Loucy (cell line): ENCODE measurements around the gene FHIT.

Source experiments
- H2AFZ ChIP-seq: fragments of 200-600 bp; sonication (generic); 2 replicates; pipeline ENCODE4 v1.6.0; 2016; ENCODE audit warnings: antibody characterized with exemption, mild to moderate bottlenecking, low read length, moderate library complexity
- H3F3A ChIP-seq: fragments of 200-600 bp; 2 replicates; pipeline ENCODE4 v1.6.0; 2016; ENCODE audit warnings: antibody characterized with exemption, low read depth, mild to moderate bottlenecking
- H3K27me3 ChIP-seq: fragments of 200-600 bp; sonication (generic); 2 replicates; pipeline ENCODE4 v1.6.1; 2014; ENCODE audit warnings: low read length, mild to moderate bottlenecking; ENCODE audit not compliant: insufficient read depth, poor library complexity, severe bottlenecking
- H3K36me3 ChIP-seq: fragments of 200-600 bp; sonication (generic); 2 replicates; pipeline ENCODE4 v1.6.1; 2016; ENCODE audit warnings: low read length; ENCODE audit not compliant: insufficient read depth
- H3K4me1 ChIP-seq: fragments of 200-600 bp; sonication (generic); 2 replicates; pipeline ENCODE4 v1.5.1; 2014; ENCODE audit warnings: low read length, mild to moderate bottlenecking; ENCODE audit not compliant: insufficient read depth, poor library complexity, severe bottlenecking
- H3K4me2 ChIP-seq: fragments of 200-600 bp; sonication (generic); 2 replicates; pipeline ENCODE4 v1.6.0; 2014; ENCODE audit warnings: antibody characterized with exemption, low read length, low read depth, mild to moderate bottlenecking; ENCODE audit not compliant: poor library complexity, severe bottlenecking
- H3K4me3 ChIP-seq: fragments of 200-600 bp; sonication (generic); 2 replicates; pipeline ENCODE4 v1.5.1; 2014; ENCODE audit warnings: low read length, mild to moderate bottlenecking, mixed read lengths; ENCODE audit not compliant: poor library complexity, severe bottlenecking
- H3K79me2 ChIP-seq: fragments of 200-600 bp; sonication (generic); 2 replicates; pipeline ENCODE4 v1.6.1; 2014; ENCODE audit warnings: low read length; ENCODE audit not compliant: insufficient read depth
- H3K9ac ChIP-seq: fragments of 200-600 bp; sonication (generic); 2 replicates; pipeline ENCODE4 v1.6.0; 2014; ENCODE audit warnings: mild to moderate bottlenecking, low read depth, low read length, moderate library complexity; ENCODE audit not compliant: poor library complexity, severe bottlenecking
- H3K9me2 ChIP-seq: fragments of 200-600 bp; sonication (generic); replicated peaks from 2 replicates; pipeline ENCODE4 v1.6.1; 2016; ENCODE audit warnings: low read depth, low read length, mixed read lengths
- H3K9me3 ChIP-seq: fragments of 200-600 bp; sonication (generic); 2 replicates; pipeline ENCODE4 v1.6.1; 2014; ENCODE audit warnings: mild to moderate bottlenecking, antibody characterized with exemption, low read length, low read depth; ENCODE audit not compliant: insufficient read depth
- H4K20me1 ChIP-seq: fragments of 200-600 bp; sonication (generic); 2 replicates; pipeline ENCODE4 v1.6.0; 2014; ENCODE audit warnings: antibody characterized with exemption, low read length, mild to moderate bottlenecking; ENCODE audit not compliant: insufficient read depth, poor library complexity, severe bottlenecking
- EZH2phosphoT487 ChIP-seq: fragments of 200-600 bp; IDR thresholded peaks from 2 replicates; pipeline ENCODE4 v1.6.1; 2018; ENCODE audit warnings: antibody characterized with exemption, mild to moderate bottlenecking, moderate library complexity, borderline replicate concordance
- TF ChIP-seq, protein P1 (sequence below): fragments of 200-600 bp; sonication (generic); conservative IDR thresholded peaks from 2 replicates; pipeline ENCODE4 v1.5.1; 2014; ENCODE audit warnings: mild to moderate bottlenecking, antibody characterized with exemption, low read length

FHIT gene

DNA sequence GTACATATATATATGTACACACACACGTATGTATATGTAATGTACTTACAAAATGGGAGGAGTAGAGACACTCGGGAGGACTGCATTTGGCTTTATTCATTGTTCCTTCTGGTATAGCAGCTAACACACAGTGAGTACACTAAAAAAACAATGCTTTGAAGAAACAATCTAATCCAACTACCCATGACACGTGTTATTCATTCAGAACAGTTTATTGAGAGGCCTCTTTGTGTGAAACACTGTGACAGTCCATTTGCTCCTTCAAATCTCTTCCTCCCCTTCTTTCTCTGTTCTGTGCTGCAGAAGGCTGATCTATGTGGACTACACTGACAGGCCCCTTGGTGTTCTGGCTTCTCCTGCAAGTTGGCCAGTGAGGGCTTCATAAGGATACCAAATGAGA lies 1125.6 kb downstream of the FHIT start:
- H3K4me1 ChIP-seq, result no peaks in the 10 kb centered on the region
- no peak overlapping the region for H3K4me2 ChIP-seq
- H3K27me3 ChIP-seq, result no peaks in the 10 kb centered on the region
- no peak overlapping the region for H3K9ac ChIP-seq
- H3K9me3 ChIP-seq, result no peaks in the 10 kb centered on the region
- TF ChIP-seq EZH2phosphoT487, result no peak
- TF ChIP-seq, protein P1, sequence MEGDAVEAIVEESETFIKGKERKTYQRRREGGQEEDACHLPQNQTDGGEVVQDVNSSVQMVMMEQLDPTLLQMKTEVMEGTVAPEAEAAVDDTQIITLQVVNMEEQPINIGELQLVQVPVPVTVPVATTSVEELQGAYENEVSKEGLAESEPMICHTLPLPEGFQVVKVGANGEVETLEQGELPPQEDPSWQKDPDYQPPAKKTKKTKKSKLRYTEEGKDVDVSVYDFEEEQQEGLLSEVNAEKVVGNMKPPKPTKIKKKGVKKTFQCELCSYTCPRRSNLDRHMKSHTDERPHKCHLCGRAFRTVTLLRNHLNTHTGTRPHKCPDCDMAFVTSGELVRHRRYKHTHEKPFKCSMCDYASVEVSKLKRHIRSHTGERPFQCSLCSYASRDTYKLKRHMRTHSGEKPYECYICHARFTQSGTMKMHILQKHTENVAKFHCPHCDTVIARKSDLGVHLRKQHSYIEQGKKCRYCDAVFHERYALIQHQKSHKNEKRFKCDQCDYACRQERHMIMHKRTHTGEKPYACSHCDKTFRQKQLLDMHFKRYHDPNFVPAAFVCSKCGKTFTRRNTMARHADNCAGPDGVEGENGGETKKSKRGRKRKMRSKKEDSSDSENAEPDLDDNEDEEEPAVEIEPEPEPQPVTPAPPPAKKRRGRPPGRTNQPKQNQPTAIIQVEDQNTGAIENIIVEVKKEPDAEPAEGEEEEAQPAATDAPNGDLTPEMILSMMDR, result no peak
- no peaks in the 10 kb centered on the region for H3K9me2 ChIP-seq
- no peaks in the 10 kb centered on the region for H4K20me1 ChIP-seq
- no peaks in the 10 kb centered on the region for H3K79me2 ChIP-seq
- H3F3A ChIP-seq, result no peaks in the 10 kb centered on the region
- no peak overlapping the region for H2AFZ ChIP-seq
- H3K36me3 ChIP-seq, result no peaks in the 10 kb centered on the region
- H3K4me3 ChIP-seq, result no peak overlapping the region

- no peaks in the 10 kb centered on the region for H3K4me1 ChIP-seq
- no peaks in the 10 kb centered on the region for H3F3A ChIP-seq
- H3K9me3 ChIP-seq, result no peaks in the 10 kb centered on the region
- no peaks in the 10 kb centered on the region for H3K9me2 ChIP-seq
- no peak overlapping the region for H3K9ac ChIP-seq
- TF ChIP-seq EZH2phosphoT487, result no peak
- TF ChIP-seq, protein P1, result no peak
- no peaks in the 10 kb centered on the region for H3K36me3 ChIP-seq
- no peaks in the 10 kb centered on the region for H3K79me2 ChIP-seq
- H4K20me1 ChIP-seq, result no peaks in the 10 kb centered on the region
- H2AFZ ChIP-seq, result no peak overlapping the region
- H3K4me2 ChIP-seq, result no peak overlapping the region
- no peak overlapping the region for H3K4me3 ChIP-seq
- no peaks in the 10 kb centered on the region for H3K27me3 ChIP-seq
Measured at GRCh38 chr3:60120245-60120644, 1131.0 kb downstream of the FHIT start.

GRCh38 chr3:60114191-60114590 lies 1137.1 kb downstream of the FHIT start:
- H3K4me2 ChIP-seq, result no peak overlapping the region
- no peaks in the 10 kb centered on the region for H3K9me3 ChIP-seq
- no peaks in the 10 kb centered on the region for H3K79me2 ChIP-seq
- no peaks in the 10 kb centered on the region for H4K20me1 ChIP-seq
- no peak overlapping the region for H3K4me3 ChIP-seq
- no peaks in the 10 kb centered on the region for H3K4me1 ChIP-seq
- no peaks in the 10 kb centered on the region for H3K9me2 ChIP-seq
- no peak overlapping the region for H3K9ac ChIP-seq
- H2AFZ ChIP-seq, result no peak overlapping the region
- no peaks in the 10 kb centered on the region for H3F3A ChIP-seq
- no peak for TF ChIP-seq EZH2phosphoT487
- TF ChIP-seq, protein P1, result no peak
- H3K36me3 ChIP-seq, result no peaks in the 10 kb centered on the region
- H3K27me3 ChIP-seq, result no peaks in the 10 kb centered on the region
